HL-60 (cell line): ENCODE data around the gene SNX20.

ENCODE experiments used
- GABPA ChIP-seq: IDR thresholded peaks from 2 replicates; pipeline ENCODE4 v1.6.1; 2012; ENCODE audit warnings: low read depth
- POLR2AphosphoS5 ChIP-seq: IDR thresholded peaks from 2 replicates; pipeline ENCODE4 v1.6.1; 2012; ENCODE audit warnings: low read depth
- SPI1 ChIP-seq: IDR thresholded peaks from 2 replicates; pipeline ENCODE4 v1.6.1; 2012; ENCODE audit warnings: low read depth, mild to moderate bottlenecking, borderline replicate concordance
- TF ChIP-seq, protein P1 (sequence below): IDR thresholded peaks from one replicate; pipeline ENCODE4 v1.5.1; 2011; ENCODE audit warnings: low read length, control low read depth, inconsistent platforms; ENCODE audit not compliant: insufficient read depth
- TF ChIP-seq, protein P2 (sequence below): IDR thresholded peaks from 2 replicates; pipeline ENCODE4 v1.6.1; 2012; ENCODE audit warnings: low read depth; ENCODE audit not compliant: insufficient replicate concordance

DNA sequence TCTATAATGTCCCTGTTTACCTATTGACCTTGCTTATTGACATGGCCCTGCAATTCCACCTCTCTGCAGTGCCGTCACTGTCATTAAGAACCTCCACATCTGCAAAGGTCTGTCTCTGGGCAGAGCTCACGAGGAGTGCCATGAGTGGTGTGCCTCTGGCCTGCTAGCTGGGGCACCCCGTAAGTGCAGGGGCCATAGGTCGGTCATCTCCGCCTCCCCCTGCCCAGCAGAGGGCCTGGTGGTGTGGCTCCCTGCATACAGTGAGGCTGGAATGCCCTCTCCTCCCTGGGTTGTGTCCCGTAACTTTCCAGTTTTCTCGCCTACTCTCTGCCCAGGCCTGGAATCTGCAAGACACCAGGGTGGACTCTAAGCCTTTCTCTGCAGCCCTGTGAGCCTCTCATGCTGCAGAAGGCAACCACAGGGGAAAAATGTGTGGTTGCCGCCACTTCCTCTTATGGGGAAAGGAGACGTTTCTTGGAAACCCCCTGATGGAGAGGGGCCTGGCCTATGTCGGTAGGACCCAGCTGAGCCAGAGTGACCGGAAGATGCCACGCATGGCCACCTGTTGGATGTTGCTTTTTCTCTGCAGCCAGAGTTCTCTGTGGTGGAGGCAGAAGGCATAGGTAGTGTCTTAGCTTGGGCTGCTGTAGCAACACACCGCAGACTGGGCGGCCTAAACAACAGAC lies 2.7 kb upstream of the SNX20 start:
- TF ChIP-seq, protein P1, sequence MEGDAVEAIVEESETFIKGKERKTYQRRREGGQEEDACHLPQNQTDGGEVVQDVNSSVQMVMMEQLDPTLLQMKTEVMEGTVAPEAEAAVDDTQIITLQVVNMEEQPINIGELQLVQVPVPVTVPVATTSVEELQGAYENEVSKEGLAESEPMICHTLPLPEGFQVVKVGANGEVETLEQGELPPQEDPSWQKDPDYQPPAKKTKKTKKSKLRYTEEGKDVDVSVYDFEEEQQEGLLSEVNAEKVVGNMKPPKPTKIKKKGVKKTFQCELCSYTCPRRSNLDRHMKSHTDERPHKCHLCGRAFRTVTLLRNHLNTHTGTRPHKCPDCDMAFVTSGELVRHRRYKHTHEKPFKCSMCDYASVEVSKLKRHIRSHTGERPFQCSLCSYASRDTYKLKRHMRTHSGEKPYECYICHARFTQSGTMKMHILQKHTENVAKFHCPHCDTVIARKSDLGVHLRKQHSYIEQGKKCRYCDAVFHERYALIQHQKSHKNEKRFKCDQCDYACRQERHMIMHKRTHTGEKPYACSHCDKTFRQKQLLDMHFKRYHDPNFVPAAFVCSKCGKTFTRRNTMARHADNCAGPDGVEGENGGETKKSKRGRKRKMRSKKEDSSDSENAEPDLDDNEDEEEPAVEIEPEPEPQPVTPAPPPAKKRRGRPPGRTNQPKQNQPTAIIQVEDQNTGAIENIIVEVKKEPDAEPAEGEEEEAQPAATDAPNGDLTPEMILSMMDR = no peak
- TF ChIP-seq POLR2AphosphoS5 (peak; percentile 88), GABPA (no peak; the same call in 1 of the 2 replicates), SPI1 (peak; percentile 98)
- TF ChIP-seq, protein P2, sequence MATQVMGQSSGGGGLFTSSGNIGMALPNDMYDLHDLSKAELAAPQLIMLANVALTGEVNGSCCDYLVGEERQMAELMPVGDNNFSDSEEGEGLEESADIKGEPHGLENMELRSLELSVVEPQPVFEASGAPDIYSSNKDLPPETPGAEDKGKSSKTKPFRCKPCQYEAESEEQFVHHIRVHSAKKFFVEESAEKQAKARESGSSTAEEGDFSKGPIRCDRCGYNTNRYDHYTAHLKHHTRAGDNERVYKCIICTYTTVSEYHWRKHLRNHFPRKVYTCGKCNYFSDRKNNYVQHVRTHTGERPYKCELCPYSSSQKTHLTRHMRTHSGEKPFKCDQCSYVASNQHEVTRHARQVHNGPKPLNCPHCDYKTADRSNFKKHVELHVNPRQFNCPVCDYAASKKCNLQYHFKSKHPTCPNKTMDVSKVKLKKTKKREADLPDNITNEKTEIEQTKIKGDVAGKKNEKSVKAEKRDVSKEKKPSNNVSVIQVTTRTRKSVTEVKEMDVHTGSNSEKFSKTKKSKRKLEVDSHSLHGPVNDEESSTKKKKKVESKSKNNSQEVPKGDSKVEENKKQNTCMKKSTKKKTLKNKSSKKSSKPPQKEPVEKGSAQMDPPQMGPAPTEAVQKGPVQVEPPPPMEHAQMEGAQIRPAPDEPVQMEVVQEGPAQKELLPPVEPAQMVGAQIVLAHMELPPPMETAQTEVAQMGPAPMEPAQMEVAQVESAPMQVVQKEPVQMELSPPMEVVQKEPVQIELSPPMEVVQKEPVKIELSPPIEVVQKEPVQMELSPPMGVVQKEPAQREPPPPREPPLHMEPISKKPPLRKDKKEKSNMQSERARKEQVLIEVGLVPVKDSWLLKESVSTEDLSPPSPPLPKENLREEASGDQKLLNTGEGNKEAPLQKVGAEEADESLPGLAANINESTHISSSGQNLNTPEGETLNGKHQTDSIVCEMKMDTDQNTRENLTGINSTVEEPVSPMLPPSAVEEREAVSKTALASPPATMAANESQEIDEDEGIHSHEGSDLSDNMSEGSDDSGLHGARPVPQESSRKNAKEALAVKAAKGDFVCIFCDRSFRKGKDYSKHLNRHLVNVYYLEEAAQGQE = no peak
